Mesenchymal stem cell (in vitro differentiated cells and primary cell): ENCODE data around the gene PDE9A.

Experiments
- DNase-seq: peaks from one replicate; pipeline ENCODE4 v3.0.0-alpha.2; 2013
- H2AFZ ChIP-seq: one replicate; pipeline ENCODE4 v1.6.1; 2013; ENCODE audit warnings: low read depth, mild to moderate bottlenecking, control low read depth, inconsistent platforms, low read length, moderate library complexity
- H2AK5ac ChIP-seq: 2 replicates; pipeline ENCODE4 v1.6.1; 2013; ENCODE audit warnings: low read length, moderate library complexity, mild to moderate bottlenecking, inconsistent platforms; ENCODE audit not compliant: severe bottlenecking
- H2BK120ac ChIP-seq: one replicate; pipeline ENCODE4 v1.6.1; 2013; ENCODE audit warnings: low read depth, mild to moderate bottlenecking, inconsistent platforms, low read length, moderate library complexity
- H2BK12ac ChIP-seq, 2 experiments: one replicate each; pipeline ENCODE4 v1.6.1; 2013; ENCODE audit warnings: inconsistent platforms in 2 of 2, low read length in 2 of 2, mild to moderate bottlenecking in 2 of 2, moderate library complexity in 2 of 2, control low read depth in 1 of 2
- H2BK15ac ChIP-seq: one replicate; pipeline ENCODE4 v1.6.1; 2013; ENCODE audit warnings: mild to moderate bottlenecking, low read depth, inconsistent platforms; ENCODE audit not compliant: poor library complexity, severe bottlenecking
- H2BK5ac ChIP-seq: 2 replicates; pipeline ENCODE4 v1.6.1; 2013; ENCODE audit warnings: low read depth, mild to moderate bottlenecking, low read length, control low read depth, inconsistent platforms; ENCODE audit not compliant: poor library complexity, severe bottlenecking
- H3K14ac ChIP-seq, 2 experiments: one replicate each; pipeline ENCODE4 v1.6.1; 2013; ENCODE audit warnings: inconsistent platforms in 2 of 2, low read length in 2 of 2, control low read depth in 1 of 2, mild to moderate bottlenecking in 1 of 2, moderate library complexity in 1 of 2
- H3K18ac ChIP-seq, 2 experiments: one replicate each; pipeline ENCODE4 v1.6.1; 2013; ENCODE audit warnings: inconsistent platforms in 2 of 2, low read length in 2 of 2, control low read depth in 1 of 2, low read depth in 1 of 2, mild to moderate bottlenecking in 1 of 2
- H3K23ac ChIP-seq, 2 experiments: one replicate each; pipeline ENCODE4 v1.6.1; 2013; ENCODE audit warnings: inconsistent platforms in 2 of 2, low read length in 2 of 2, mild to moderate bottlenecking in 2 of 2, moderate library complexity in 2 of 2, control low read depth in 1 of 2
- H3K27ac ChIP-seq: 2 replicates; pipeline ENCODE4 v1.5.1; 2013; ENCODE audit warnings: mild to moderate bottlenecking, moderate library complexity, low read length, control low read depth, inconsistent platforms; ENCODE audit not compliant: poor library complexity, severe bottlenecking
- H3K27me3 ChIP-seq, 2 experiments: 2 replicates each; pipeline versions ENCODE4 v1.6.1 to v1.7.0; 2013; ENCODE audit warnings: low read length in 2 of 2, mild to moderate bottlenecking in 2 of 2, moderate library complexity in 2 of 2, control low read depth in 1 of 2, inconsistent platforms in 1 of 2; ENCODE audit not compliant: control insufficient read depth in 1 of 2, insufficient read depth in 1 of 2
- H3K36me3 ChIP-seq, 2 experiments: 2 replicates each; pipeline versions ENCODE4 v1.6.1 to v1.7.0; 2013; ENCODE audit warnings: low read length in 2 of 2, control low read depth in 1 of 2, inconsistent platforms in 1 of 2, low read depth in 1 of 2, mild to moderate bottlenecking in 1 of 2; ENCODE audit not compliant: insufficient read depth in 2 of 2, control insufficient read depth in 1 of 2
- H3K4ac ChIP-seq, 2 experiments: one replicate each; pipeline ENCODE4 v1.6.1; 2013; ENCODE audit warnings: inconsistent platforms in 2 of 2, low read length in 2 of 2, mild to moderate bottlenecking in 2 of 2, moderate library complexity in 2 of 2, control low read depth in 1 of 2, low read depth in 1 of 2
- H3K4me1 ChIP-seq: 2 replicates; pipeline ENCODE4 v1.6.1; 2013; ENCODE audit warnings: low read depth, low read length, control low read depth; ENCODE audit not compliant: control insufficient read depth, insufficient read depth
- H3K4me2 ChIP-seq: 2 replicates; pipeline ENCODE4 v1.6.1; 2013; ENCODE audit warnings: low read length, mild to moderate bottlenecking, inconsistent platforms; ENCODE audit not compliant: poor library complexity, severe bottlenecking
- H3K4me3 ChIP-seq, 2 experiments: 2 replicates each; pipeline versions ENCODE4 v1.5.1 to v1.7.0; 2013; ENCODE audit warnings: low read length in 2 of 2, mild to moderate bottlenecking in 2 of 2, control low read depth in 1 of 2, low read depth in 1 of 2; ENCODE audit not compliant: insufficient read depth in 1 of 2
- H3K79me1 ChIP-seq: replicated peaks from 2 replicates; pipeline ENCODE4 v1.6.1; 2013; ENCODE audit warnings: mild to moderate bottlenecking, control low read depth, low read length, inconsistent platforms; ENCODE audit not compliant: poor library complexity, severe bottlenecking
- H3K9ac ChIP-seq: 2 replicates; pipeline ENCODE4 v1.7.0; 2013; ENCODE audit warnings: mild to moderate bottlenecking, low read length, moderate library complexity
- H3K9me3 ChIP-seq: 2 replicates; pipeline ENCODE4 v1.7.0; 2013; ENCODE audit warnings: mild to moderate bottlenecking, low read length; ENCODE audit not compliant: control insufficient read depth
- H4K8ac ChIP-seq: one replicate; pipeline ENCODE4 v1.6.1; 2013; ENCODE audit warnings: inconsistent platforms, mild to moderate bottlenecking, low read length, moderate library complexity
- H4K91ac ChIP-seq: one replicate; pipeline ENCODE4 v1.6.1; 2013; ENCODE audit warnings: mild to moderate bottlenecking, low read length, inconsistent platforms
- WGBS: methylation state at CpG from one replicate; pipeline ENCODE4 v1.1.7; 2013; ENCODE audit warnings: mixed read lengths; 5-methylcytosine and 5-hydroxymethylcytosine counted together

The PDE9A gene

GRCh38 chr21:42737951-42738590 lies 84.7 kb downstream of the PDE9A start:
- peaks cover 0 to 22% of the 10 kb centered on the region in 2 experiments for H3K36me3 ChIP-seq
- peak overlapping the region; percentile 29 for H4K8ac ChIP-seq
- peak overlapping the region in 1 of 2 experiments; percentile 54 for H3K18ac ChIP-seq
- peaks cover 4 to 17% of the 10 kb centered on the region in 2 experiments for H3K27me3 ChIP-seq
- no peak overlapping the region for H3K23ac ChIP-seq
- peak overlapping the region in 1 of 2 experiments; percentile 13 for H2BK12ac ChIP-seq
- no peak overlapping the region for H3K4me2 ChIP-seq
- peaks cover 2% of the 10 kb centered on the region for H3K4me1 ChIP-seq
- no peak overlapping the region for H3K14ac ChIP-seq
- H2BK5ac ChIP-seq: no peak overlapping the region
- H2BK15ac ChIP-seq: no peak overlapping the region
- peak overlapping the region in 1 of 2 experiments; percentile 30 for H3K4ac ChIP-seq
- no peak overlapping the region for H2AFZ ChIP-seq
- H3K4me3 ChIP-seq: no peak overlapping the region
- H4K91ac ChIP-seq: no peak overlapping the region
- H2BK120ac ChIP-seq: no peak overlapping the region
- H3K9me3 ChIP-seq: no peaks in the 10 kb centered on the region
- 55% methylated on average over 16 of the region's 16 CpGs for WGBS
- no peak overlapping the region for H3K27ac ChIP-seq
- peak; percentile 68 for DNase-seq
- H3K9ac ChIP-seq: peak overlapping the region; percentile 30
- H2AK5ac ChIP-seq: no peak overlapping the region
- no peaks in the 10 kb centered on the region for H3K79me1 ChIP-seq

- Histone ChIP-seq H4K8ac (peak overlapping the region; percentile 19), H2BK12ac (peak overlapping the region; percentile 41 to 79), H3K4me1 (peaks cover 2% of the 10 kb centered on the region), H3K4me2 (no peak overlapping the region), H4K91ac (peak overlapping the region; percentile 34), H3K27ac (no peak overlapping the region), H3K4me3 (no peak overlapping the region), H2BK15ac (no peak overlapping the region), H3K23ac (no peak overlapping the region), H2AK5ac (no peak overlapping the region), H3K9ac (no peak overlapping the region), H3K36me3 (peaks cover 0 to 22% of the 10 kb centered on the region in 2 experiments), H3K79me1 (no peaks in the 10 kb centered on the region), H3K14ac (peak overlapping the region in 1 of 2 experiments; percentile 18), H2BK120ac (no peak overlapping the region), H3K18ac (peak overlapping the region; percentile 28 to 50), H3K27me3 (peaks cover 5 to 17% of the 10 kb centered on the region in 2 experiments), H3K4ac (no peak overlapping the region), H3K9me3 (no peaks in the 10 kb centered on the region), H2AFZ (no peak overlapping the region), H2BK5ac (no peak overlapping the region)
- 96% methylated on average over 20 of the region's 21 CpGs for WGBS
- DNase-seq: peak; percentile 24
Measured at GRCh38 chr21:42739061-42739931, 85.9 kb downstream of the PDE9A start.

GRCh38 chr21:42740405-42740909 lies 87.0 kb downstream of the PDE9A start:
- Histone ChIP-seq H2BK120ac (no peak overlapping the region), H3K14ac (no peak overlapping the region), H2AFZ (no peak overlapping the region), H3K4me2 (no peak overlapping the region), H3K18ac (no peak overlapping the region), H4K91ac (no peak overlapping the region), H3K4ac (no peak overlapping the region), H3K4me3 (no peak overlapping the region), H2BK12ac (no peak overlapping the region), H4K8ac (no peak overlapping the region), H3K79me1 (no peaks in the 10 kb centered on the region), H3K23ac (no peak overlapping the region), H2AK5ac (no peak overlapping the region), H3K9ac (no peak overlapping the region), H3K9me3 (no peaks in the 10 kb centered on the region), H2BK15ac (no peak overlapping the region), H3K36me3 (peaks cover 0 to 24% of the 10 kb centered on the region in 2 experiments), H3K4me1 (peaks cover 2% of the 10 kb centered on the region), H3K27me3 (peaks cover 5 to 19% of the 10 kb centered on the region in 2 experiments), H3K27ac (no peak overlapping the region), H2BK5ac (no peak overlapping the region)
- DNase-seq: no peak
- WGBS: 97% methylated on average over 1 of the region's 1 CpG

- peaks cover 0 to 25% of the 10 kb centered on the region in 2 experiments for H3K36me3 ChIP-seq
- H2AK5ac ChIP-seq: no peak overlapping the region
- no peaks in the 10 kb centered on the region for H3K79me1 ChIP-seq
- H3K9me3 ChIP-seq: no peaks in the 10 kb centered on the region
- no peak overlapping the region for H3K4me3 ChIP-seq
- H4K91ac ChIP-seq: no peak overlapping the region
- H2BK120ac ChIP-seq: no peak overlapping the region
- peaks cover 5 to 15% of the 10 kb centered on the region in 2 experiments for H3K27me3 ChIP-seq
- no peak overlapping the region for H3K23ac ChIP-seq
- H3K4me1 ChIP-seq: peaks cover 2% of the 10 kb centered on the region
- WGBS: 85% methylated on average over 10 of the region's 10 CpGs
- no peak overlapping the region for H3K4ac ChIP-seq
- no peak overlapping the region for H2BK12ac ChIP-seq
- no peak overlapping the region for H3K14ac ChIP-seq
- no peak for DNase-seq
- no peak overlapping the region for H3K4me2 ChIP-seq
- no peak overlapping the region for H3K27ac ChIP-seq
- no peak overlapping the region for H3K18ac ChIP-seq
- no peak overlapping the region for H2BK5ac ChIP-seq
- no peak overlapping the region for H2AFZ ChIP-seq
- H2BK15ac ChIP-seq: no peak overlapping the region
- no peak overlapping the region for H3K9ac ChIP-seq
- peak overlapping the region; percentile 75 for H4K8ac ChIP-seq
Measured at GRCh38 chr21:42741066-42741465, 87.6 kb downstream of the PDE9A start.
